Activated naive CD4-positive, alpha-beta T cell treated with anti-CD3 and anti-CD28 coated beads, Interleukin-2, amount 10 ng/mL, durations not matched to agents 7 days and 5 days (primary cell): Measurements from ENCODE around the gene CHST3.

Experiments used
- CTCF ChIA-PET: fragments of 350-600 bp; sonication (Branson Sonifier 250); formaldehyde crosslinking; loops from one replicate; lab custom pipeline; 2021; ENCODE audit warnings: antibody characterized with exemption; lab: Charles Lee
- DNase-seq: peaks from one replicate; pipeline ENCODE4 v3.0.0-alpha.2; 2020
- H3K27ac Mint-ChIP-seq: one replicate; pipeline ENCODE4 v1.8.0; 2021; ENCODE audit warnings: mild to moderate bottlenecking, moderate library complexity, mixed read lengths
- H3K27me3 Mint-ChIP-seq: one replicate; pipeline ENCODE4 v1.8.0; 2021; ENCODE audit warnings: mild to moderate bottlenecking, mixed read lengths
- H3K36me3 Mint-ChIP-seq: one replicate; pipeline ENCODE4 v1.8.0; 2021; ENCODE audit warnings: mixed read lengths
- H3K4me1 Mint-ChIP-seq: one replicate; pipeline ENCODE4 v1.8.0; 2021; ENCODE audit warnings: mixed read lengths
- H3K4me3 Mint-ChIP-seq: one replicate; pipeline ENCODE4 v1.8.0; 2021; ENCODE audit warnings: mild to moderate bottlenecking, moderate library complexity, mixed read lengths
- H3K9me3 Mint-ChIP-seq: one replicate; pipeline ENCODE4 v1.8.0; 2021; ENCODE audit warnings: mixed read lengths

The CHST3 gene

GRCh38 chr10:71938211-71938610, 26.0 kb upstream of the CHST3 start:
- Mint-ChIP-seq H3K27ac (no peak overlapping the region), H3K27me3 (peaks cover 4% of the 10 kb centered on the region), H3K4me1 (peaks cover 39% of the 10 kb centered on the region), H3K4me3 (no peak overlapping the region), H3K9me3 (peaks cover 42% of the 10 kb centered on the region), H3K36me3 (peaks cover 12% of the 10 kb centered on the region)
- CTCF ChIA-PET: no interaction called here
- no peak for DNase-seq

GRCh38 chr10:71939304-71939703, 24.9 kb upstream of the CHST3 start:
- peaks cover 37% of the 10 kb centered on the region for H3K9me3 Mint-ChIP-seq
- peaks cover 4% of the 10 kb centered on the region for H3K27me3 Mint-ChIP-seq
- H3K4me1 Mint-ChIP-seq: peaks cover 30% of the 10 kb centered on the region
- CTCF ChIA-PET: interaction anchor here (1.1 kb wide), 1 partner anchor 17 kb away, joined by 3 read pairs; no protein-coding TSS in a partner anchor
- peaks cover 8% of the 10 kb centered on the region for H3K36me3 Mint-ChIP-seq
- H3K27ac Mint-ChIP-seq: no peak overlapping the region
- no peak for DNase-seq
- no peak overlapping the region for H3K4me3 Mint-ChIP-seq

DNA sequence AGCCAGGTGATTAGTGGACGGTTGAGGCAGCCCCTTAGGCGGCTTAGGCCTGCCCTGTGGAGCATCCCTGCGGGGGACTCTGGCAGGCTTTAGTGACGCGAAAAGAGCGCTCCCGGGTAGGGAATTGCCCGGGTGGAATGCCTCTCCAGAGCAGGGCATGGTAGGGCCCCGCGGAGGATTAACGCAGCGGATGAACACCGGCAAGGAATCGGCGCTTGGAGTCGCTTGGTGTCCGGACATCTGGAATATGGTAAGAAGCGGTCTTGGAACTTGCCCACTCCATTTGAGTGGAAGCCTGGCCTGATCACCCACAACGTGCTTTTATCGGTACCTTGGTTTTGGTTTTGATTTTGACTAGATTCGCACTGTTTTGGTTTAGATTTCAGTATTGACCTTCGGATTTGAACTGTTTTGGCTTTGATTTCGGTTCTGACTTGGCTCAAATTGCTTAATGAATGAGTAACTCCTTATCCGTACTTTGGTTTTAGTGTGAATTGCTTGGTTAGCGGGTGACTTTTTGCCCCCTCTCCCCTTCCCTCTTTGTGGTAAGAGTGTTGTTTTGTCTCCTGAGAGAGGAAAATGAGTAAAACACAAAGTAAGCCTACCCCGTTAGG, 24.2 kb upstream of the CHST3 start:
- Mint-ChIP-seq H3K27ac (no peak overlapping the region), H3K27me3 (peaks cover 4% of the 10 kb centered on the region), H3K36me3 (peaks cover 5% of the 10 kb centered on the region), H3K4me1 (peaks cover 24% of the 10 kb centered on the region), H3K4me3 (no peak overlapping the region), H3K9me3 (peaks cover 39% of the 10 kb centered on the region)
- DNase-seq: no peak
- CTCF ChIA-PET: no interaction called here

DNA sequence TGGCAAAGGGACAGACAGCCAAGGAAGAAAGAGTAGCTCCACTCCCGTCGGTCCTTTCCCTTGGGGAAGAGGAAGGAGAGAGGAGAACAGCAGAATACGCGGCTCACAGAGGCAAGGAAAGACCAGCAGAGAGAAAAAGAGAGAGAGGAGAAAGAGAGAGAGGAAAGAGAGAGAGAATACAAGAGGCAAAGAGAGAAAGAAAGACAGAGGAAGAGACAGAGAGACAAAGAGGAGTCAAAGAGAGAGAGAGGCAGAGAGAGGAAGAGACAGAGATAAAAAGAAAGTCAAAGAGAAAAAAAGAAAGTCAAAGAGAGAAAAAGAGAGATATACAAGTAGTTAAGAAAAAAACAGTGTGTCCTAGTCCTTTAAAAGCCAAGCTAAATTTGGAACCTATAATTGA, 23.4 kb upstream of the CHST3 start:
- no peak for DNase-seq
- CTCF ChIA-PET: no interaction called here
- H3K4me1 Mint-ChIP-seq: peaks cover 17% of the 10 kb centered on the region
- H3K27me3 Mint-ChIP-seq: peaks cover 4% of the 10 kb centered on the region
- H3K4me3 Mint-ChIP-seq: no peak overlapping the region
- peaks cover 40% of the 10 kb centered on the region for H3K9me3 Mint-ChIP-seq
- H3K36me3 Mint-ChIP-seq: peaks cover 3% of the 10 kb centered on the region
- no peak overlapping the region for H3K27ac Mint-ChIP-seq

GRCh38 chr10:71941318-71941717, 22.9 kb upstream of the CHST3 start:
- no peak for DNase-seq
- Mint-ChIP-seq H3K4me1 (peaks cover 17% of the 10 kb centered on the region), H3K27ac (no peak overlapping the region), H3K27me3 (peaks cover 4% of the 10 kb centered on the region), H3K36me3 (peaks cover 1% of the 10 kb centered on the region), H3K9me3 (peaks cover 46% of the 10 kb centered on the region), H3K4me3 (no peak overlapping the region)
- CTCF ChIA-PET: no interaction called here

DNA sequence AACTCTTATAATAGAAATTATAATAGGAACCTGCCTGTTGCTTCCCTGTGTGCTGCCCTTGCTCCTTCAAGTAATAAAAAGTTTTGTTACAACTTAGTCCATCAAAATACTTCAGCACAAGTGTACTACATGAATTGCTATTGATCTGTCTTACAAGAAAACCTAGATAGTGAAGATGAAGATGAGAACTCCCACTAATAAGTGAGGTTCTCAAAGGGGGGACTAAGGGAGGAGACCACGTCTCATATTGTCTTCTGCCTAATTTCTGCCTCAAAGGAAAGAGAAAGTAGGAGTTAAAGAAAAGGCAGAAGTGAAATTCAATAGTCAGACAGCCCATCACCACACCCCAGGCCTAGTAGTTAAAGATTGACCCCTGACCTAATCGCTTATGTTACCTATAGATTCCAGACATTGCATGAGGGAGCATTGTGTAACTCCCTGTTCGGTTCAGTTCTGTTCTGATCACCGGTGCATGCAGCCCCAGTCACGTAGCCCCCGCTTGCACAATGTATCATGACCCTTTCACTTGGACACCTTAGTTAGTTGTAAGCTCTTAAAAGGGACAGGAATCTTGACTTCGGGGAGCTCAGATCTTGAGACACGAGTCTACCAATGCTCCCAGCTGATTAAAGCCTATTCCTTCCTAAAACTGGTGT, 18.2 kb upstream of the CHST3 start:
- H3K27ac Mint-ChIP-seq: no peak overlapping the region
- H3K27me3 Mint-ChIP-seq: peaks cover 10% of the 10 kb centered on the region
- H3K4me1 Mint-ChIP-seq: no peaks in the 10 kb centered on the region
- H3K4me3 Mint-ChIP-seq: no peak overlapping the region
- CTCF ChIA-PET: interaction anchor here (1.3 to 1.6 kb wide), 2 partner anchors 10 to 49 kb away, joined by 3 to 10 read pairs; no protein-coding TSS in a partner anchor
- peaks cover 41% of the 10 kb centered on the region for H3K9me3 Mint-ChIP-seq
- no peak for DNase-seq
- H3K36me3 Mint-ChIP-seq: peaks cover 6% of the 10 kb centered on the region

- no peak for DNase-seq
- H3K36me3 Mint-ChIP-seq: peaks cover 6% of the 10 kb centered on the region
- H3K9me3 Mint-ChIP-seq: peaks cover 41% of the 10 kb centered on the region
- H3K4me3 Mint-ChIP-seq: no peak overlapping the region
- H3K27ac Mint-ChIP-seq: no peak overlapping the region
- CTCF ChIA-PET: interaction anchor here (1.0 to 1.6 kb wide), 3 partner anchors 9 to 48 kb away, joined by 3 to 10 read pairs (median 3); no protein-coding TSS in a partner anchor
- H3K27me3 Mint-ChIP-seq: peaks cover 10% of the 10 kb centered on the region
- no peaks in the 10 kb centered on the region for H3K4me1 Mint-ChIP-seq
Observed at GRCh38 chr10:71946700-71947099, 17.5 kb upstream of the CHST3 start.

GRCh38 chr10:71948496-71949067, 15.6 kb upstream of the CHST3 start:
- peaks cover 10% of the 10 kb centered on the region for H3K27me3 Mint-ChIP-seq
- peaks cover 37% of the 10 kb centered on the region for H3K9me3 Mint-ChIP-seq
- H3K4me3 Mint-ChIP-seq: no peak overlapping the region

DNA sequence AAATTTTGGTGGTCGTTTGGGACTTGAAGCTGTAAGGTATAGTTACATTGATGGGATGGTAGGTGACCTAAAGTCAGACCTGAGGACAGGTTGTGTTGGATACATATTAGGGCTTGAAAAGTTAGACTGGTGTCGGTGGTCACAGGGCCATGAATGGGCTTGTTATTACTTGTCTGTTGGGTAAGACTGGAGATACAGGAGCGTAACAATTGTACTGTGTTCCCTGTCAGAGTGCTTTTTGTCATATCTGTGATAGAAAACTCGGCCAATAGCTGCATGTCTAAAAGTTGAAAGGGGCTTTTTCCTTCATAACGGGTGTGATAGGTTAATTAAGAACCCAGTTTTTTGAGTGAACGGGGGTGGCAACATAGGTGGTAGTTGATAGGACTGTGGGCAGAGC, 13.5 kb upstream of the CHST3 start:
- Mint-ChIP-seq H3K27ac (no peak overlapping the region), H3K4me1 (no peaks in the 10 kb centered on the region), H3K4me3 (no peak overlapping the region), H3K36me3 (peaks cover 9% of the 10 kb centered on the region), H3K27me3 (peaks cover 10% of the 10 kb centered on the region), H3K9me3 (peaks cover 34% of the 10 kb centered on the region)
- no peak for DNase-seq
- CTCF ChIA-PET: no interaction called here

More at GRCh38 chr10:71948496-71949067, 15.6 kb upstream of the CHST3 start:
- Mint-ChIP-seq H3K36me3 (peaks cover 6% of the 10 kb centered on the region), H3K4me1 (no peaks in the 10 kb centered on the region), H3K27ac (no peak overlapping the region)
- no peak for DNase-seq
- CTCF ChIA-PET: no interaction called here

GRCh38 chr10:71952745-71953144, 11.4 kb upstream of the CHST3 start:
- no peak overlapping the region for H3K27ac Mint-ChIP-seq
- H3K27me3 Mint-ChIP-seq: peaks cover 10% of the 10 kb centered on the region
- H3K9me3 Mint-ChIP-seq: peaks cover 21% of the 10 kb centered on the region
- DNase-seq: no peak
- H3K4me3 Mint-ChIP-seq: no peak overlapping the region
- H3K4me1 Mint-ChIP-seq: no peaks in the 10 kb centered on the region
- CTCF ChIA-PET: interaction anchor here (0.5 to 2.8 kb wide), 3 partner anchors 56 to 268 kb away, joined by 3 to 8 read pairs (median 4); no protein-coding TSS in a partner anchor
- H3K36me3 Mint-ChIP-seq: peaks cover 3% of the 10 kb centered on the region

DNA sequence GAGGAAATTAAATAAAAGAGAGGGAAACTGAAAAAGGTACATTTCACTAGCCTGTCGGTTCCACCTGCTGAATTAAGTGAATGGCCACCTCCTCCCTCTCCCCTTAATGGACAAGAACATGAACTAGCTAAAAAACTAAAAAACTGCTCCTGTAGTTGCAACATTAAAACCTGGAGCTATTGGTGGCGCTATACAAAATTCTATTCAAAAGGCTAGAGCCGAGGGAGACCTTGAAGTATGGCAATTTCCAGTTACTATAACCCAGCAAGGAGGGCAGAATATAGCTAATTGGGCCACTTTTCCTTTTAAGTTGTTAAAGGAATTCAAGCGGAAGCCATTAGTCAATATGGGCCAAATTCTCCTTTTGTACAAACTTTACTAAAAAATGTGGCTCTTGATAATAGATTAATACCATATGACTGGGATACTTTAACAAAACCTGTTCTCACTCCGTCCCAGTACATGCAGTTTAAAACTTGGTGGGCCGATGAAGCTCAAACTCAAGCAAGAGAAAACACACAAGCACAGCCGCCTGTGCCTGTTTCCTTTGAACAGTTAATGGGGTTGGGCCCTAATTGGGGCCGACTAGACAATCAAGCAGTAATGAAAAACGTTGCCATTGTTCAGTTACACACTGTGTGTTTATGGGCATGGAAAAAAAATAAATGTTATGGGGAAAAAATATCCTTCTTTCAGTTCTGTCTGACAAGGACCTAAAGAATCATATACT, 6.5 kb upstream of the CHST3 start:
- no peak for DNase-seq
- H3K4me3 Mint-ChIP-seq: no peak overlapping the region
- H3K9me3 Mint-ChIP-seq: peaks cover 12% of the 10 kb centered on the region
- no peak overlapping the region for H3K27ac Mint-ChIP-seq
- H3K4me1 Mint-ChIP-seq: no peaks in the 10 kb centered on the region
- H3K36me3 Mint-ChIP-seq: peaks cover 3% of the 10 kb centered on the region
- CTCF ChIA-PET: interaction anchor here (1.1 to 3.4 kb wide), 10 partner anchors 10 to 382 kb away, joined by 3 to 12 read pairs (median 5); no protein-coding TSS in a partner anchor
- peaks cover 21% of the 10 kb centered on the region for H3K27me3 Mint-ChIP-seq

- peaks cover 11% of the 10 kb centered on the region for H3K9me3 Mint-ChIP-seq
- H3K4me1 Mint-ChIP-seq: no peaks in the 10 kb centered on the region
- CTCF ChIA-PET: interaction anchor here (0.9 to 2.1 kb wide), 2 partner anchors 63 to 89 kb away, joined by 3 to 7 read pairs; no protein-coding TSS in a partner anchor
Observed at GRCh38 chr10:71959526-71959925, 4.7 kb upstream of the CHST3 start.

GRCh38 chr10:71961831-71962230, 2.4 kb upstream of the CHST3 start:
- Mint-ChIP-seq H3K27ac (no peak overlapping the region), H3K27me3 (peaks cover 59% of the 10 kb centered on the region), H3K4me1 (peaks cover 8% of the 10 kb centered on the region), H3K36me3 (no peaks in the 10 kb centered on the region), H3K4me3 (no peak overlapping the region), H3K9me3 (no peaks in the 10 kb centered on the region)
- CTCF ChIA-PET: no interaction called here
- DNase-seq: no peak

More at GRCh38 chr10:71959526-71959925, 4.7 kb upstream of the CHST3 start:
- peaks cover 3% of the 10 kb centered on the region for H3K36me3 Mint-ChIP-seq
- no peak for DNase-seq
- H3K4me3 Mint-ChIP-seq: no peak overlapping the region
- H3K27me3 Mint-ChIP-seq: peaks cover 39% of the 10 kb centered on the region
- no peak overlapping the region for H3K27ac Mint-ChIP-seq

- DNase-seq: no peak
- peaks cover 62% of the 10 kb centered on the region for H3K27me3 Mint-ChIP-seq
- H3K4me3 Mint-ChIP-seq: peak overlapping the region; percentile 19
- CTCF ChIA-PET: interaction anchor here (0.6 to 1.4 kb wide), 2 partner anchors 67 to 86 kb away, joined by 4 read pairs; no protein-coding TSS in a partner anchor
- peaks cover 8% of the 10 kb centered on the region for H3K4me1 Mint-ChIP-seq
- H3K27ac Mint-ChIP-seq: no peak overlapping the region
- no peaks in the 10 kb centered on the region for H3K9me3 Mint-ChIP-seq
- no peaks in the 10 kb centered on the region for H3K36me3 Mint-ChIP-seq
Observed at GRCh38 chr10:71962901-71963300, 1.3 kb upstream of the CHST3 start.
